Transverse colon (tissue), 4 donors: ENCODE measurements around the gene TTC9B. TPM values are rescaled to one million over a fixed set of nuclear protein-coding genes. Genes with fewer than 3 reads are reported as not detected.

Source experiments
- total RNA-seq, 4 donors: library from RNA; depleted of rRNA; stranded (reverse); fragments of >200 nt; gene quantifications; one replicate each; pipeline ENCODE4 v1.1.0, GENCODE V29; 2016

The TTC9B gene
- total RNA-seq, 4 donors from 2014 or later = not detected

Other genes starting within 250 kb of the TTC9B start
- 10 to 100 TPM; 46.4 to 83.4 (median 77.5) TPM for gene PSMC4, start 247.2 kb downstream of the TTC9B start, total RNA-seq
- 1 to 10 TPM in 3 of 4 donors, under 1 TPM in 1; 0.60 to 8.1 (median 2.4) TPM for gene ZNF546, start 221.3 kb downstream of the TTC9B start, total RNA-seq
- 10 to 100 TPM in 3 of 4 donors, 1 to 10 TPM in 1; 4.5 to 87.8 (median 25.5) TPM for gene ZNF780B, start 162.2 kb downstream of the TTC9B start, total RNA-seq
- 10 to 100 TPM in 1 of 4 donors, 1 to 10 TPM in 3; 3.0 to 19.7 (median 7.2) TPM for gene ZNF780A, start 127.4 kb downstream of the TTC9B start, total RNA-seq
- gene MAP3K10, start 27.0 kb downstream of the TTC9B start, total RNA-seq = 10 to 100 TPM; 10.8 to 19.5 (median 11.9) TPM
- gene CCNP, start 8.3 kb upstream of the TTC9B start, total RNA-seq = under 1 TPM in 1 of 4 donors, not detected in 3; 1.00 TPM
- gene AKT2, start 67.0 kb upstream of the TTC9B start, total RNA-seq = 100 to 1,000 TPM in 2 of 4 donors, 10 to 100 TPM in 2; 63.2 to 266 (median 138) TPM
- 10 to 100 TPM; 12.3 to 16.5 (median 13.8) TPM for gene C19orf47, start 130.0 kb upstream of the TTC9B start, total RNA-seq
- gene PLD3, start 130.3 kb upstream of the TTC9B start, total RNA-seq = 100 to 1,000 TPM in 3 of 4 donors, 10 to 100 TPM in 1; 91.6 to 322 (median 179) TPM
- under 1 TPM in 1 of 4 donors, not detected in 3; 0.48 TPM for gene HIPK4, start 171.8 kb upstream of the TTC9B start, total RNA-seq
- 1 to 10 TPM; 1.5 to 5.0 (median 2.6) TPM for gene PRX, start 195.0 kb upstream of the TTC9B start, total RNA-seq
- 10 to 100 TPM in 3 of 4 donors, 1 to 10 TPM in 1; 2.6 to 30.3 (median 18.4) TPM for gene SERTAD1, start 207.6 kb upstream of the TTC9B start, total RNA-seq
- 10 to 100 TPM; 14.1 to 31.0 (median 22.2) TPM for gene SERTAD3, start 226.0 kb upstream of the TTC9B start, total RNA-seq
- 100 to 1,000 TPM in 3 of 4 donors, 10 to 100 TPM in 1; 81.5 to 193 (median 147) TPM for gene BLVRB, start 247.4 kb upstream of the TTC9B start, total RNA-seq
- 1 to 10 TPM in 2 of 4 donors, under 1 TPM in 2; under 0.01 to 1.5 (median 0.99) TPM for gene SPTBN4, start 248.6 kb upstream of the TTC9B start, total RNA-seq